GM10266 (cell line): Measurements from ENCODE around the gene SOX8.

Experiments used
- DNase-seq: peaks from one replicate; pipeline ENCODE4 v3.0.0; 2012; ENCODE audit errors: extremely low spot score
- TF ChIP-seq, protein P1 (sequence below): IDR thresholded peaks from 2 replicates; pipeline ENCODE4 v1.5.1; 2012; ENCODE audit warnings: mild to moderate bottlenecking, low read depth; ENCODE audit not compliant: control insufficient read depth, insufficient read depth; ENCODE audit errors: missing control alignments

SOX8 gene

GRCh38 chr16:970386-970765, 11.2 kb upstream of the SOX8 start:
- DNase-seq = no peak
- TF ChIP-seq, protein P1, sequence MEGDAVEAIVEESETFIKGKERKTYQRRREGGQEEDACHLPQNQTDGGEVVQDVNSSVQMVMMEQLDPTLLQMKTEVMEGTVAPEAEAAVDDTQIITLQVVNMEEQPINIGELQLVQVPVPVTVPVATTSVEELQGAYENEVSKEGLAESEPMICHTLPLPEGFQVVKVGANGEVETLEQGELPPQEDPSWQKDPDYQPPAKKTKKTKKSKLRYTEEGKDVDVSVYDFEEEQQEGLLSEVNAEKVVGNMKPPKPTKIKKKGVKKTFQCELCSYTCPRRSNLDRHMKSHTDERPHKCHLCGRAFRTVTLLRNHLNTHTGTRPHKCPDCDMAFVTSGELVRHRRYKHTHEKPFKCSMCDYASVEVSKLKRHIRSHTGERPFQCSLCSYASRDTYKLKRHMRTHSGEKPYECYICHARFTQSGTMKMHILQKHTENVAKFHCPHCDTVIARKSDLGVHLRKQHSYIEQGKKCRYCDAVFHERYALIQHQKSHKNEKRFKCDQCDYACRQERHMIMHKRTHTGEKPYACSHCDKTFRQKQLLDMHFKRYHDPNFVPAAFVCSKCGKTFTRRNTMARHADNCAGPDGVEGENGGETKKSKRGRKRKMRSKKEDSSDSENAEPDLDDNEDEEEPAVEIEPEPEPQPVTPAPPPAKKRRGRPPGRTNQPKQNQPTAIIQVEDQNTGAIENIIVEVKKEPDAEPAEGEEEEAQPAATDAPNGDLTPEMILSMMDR = no peak

- DNase-seq = peak; percentile 100
Measured at GRCh38 chr16:970766-971581, 10.6 kb upstream of the SOX8 start, which contains the start of gene LMF1. TSS of gene LMF1 (minus strand) at chr16:970984. CDS start at chr16:970980, 4 bp downstream.

DNA sequence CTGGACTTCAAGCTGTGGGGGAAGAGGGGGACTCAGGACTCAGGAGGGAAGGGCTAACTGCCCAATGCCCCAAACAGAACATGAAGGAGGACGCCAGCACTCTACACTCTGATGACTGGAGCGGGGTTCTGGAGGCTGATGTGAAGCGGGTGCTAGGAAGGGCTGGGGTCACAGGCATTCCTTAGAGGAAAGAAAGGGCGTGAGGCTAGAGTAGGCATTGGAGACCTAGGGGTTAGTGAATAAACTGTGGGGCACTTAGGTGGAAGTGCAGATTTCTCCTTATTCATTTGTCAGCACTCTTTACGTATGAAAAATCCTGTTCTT, 10.0 kb upstream of the SOX8 start:
- TF ChIP-seq, protein P1 = no peak

More at GRCh38 chr16:970766-971581, 10.6 kb upstream of the SOX8 start, which contains the start of gene LMF1:
- TF ChIP-seq, protein P1 = no peak

DNA sequence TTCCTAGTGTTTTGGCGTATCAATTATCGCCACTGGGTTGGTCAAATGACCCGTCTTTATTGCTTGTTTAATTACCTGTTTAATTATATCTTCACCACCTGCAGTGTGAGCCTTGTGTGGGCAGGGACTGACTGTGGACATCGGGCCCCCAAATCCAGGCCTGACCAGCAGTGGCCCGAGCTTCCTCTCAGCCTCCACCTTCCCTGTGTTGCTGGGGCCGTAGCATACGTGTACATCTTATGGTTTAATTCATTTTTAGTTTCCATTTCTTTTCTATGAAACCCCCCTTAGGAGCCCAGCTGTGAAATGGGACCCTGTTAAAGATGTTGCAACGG, 9.6 kb upstream of the SOX8 start:
- TF ChIP-seq, protein P1 = no peak
- no peak for DNase-seq

More for the DNA sequence above, 10.0 kb upstream of the SOX8 start:
- DNase-seq = no peak

- TF ChIP-seq, protein P1 = no peak
- no peak for DNase-seq
Measured at GRCh38 chr16:972316-973002, 9.1 kb upstream of the SOX8 start.

DNA sequence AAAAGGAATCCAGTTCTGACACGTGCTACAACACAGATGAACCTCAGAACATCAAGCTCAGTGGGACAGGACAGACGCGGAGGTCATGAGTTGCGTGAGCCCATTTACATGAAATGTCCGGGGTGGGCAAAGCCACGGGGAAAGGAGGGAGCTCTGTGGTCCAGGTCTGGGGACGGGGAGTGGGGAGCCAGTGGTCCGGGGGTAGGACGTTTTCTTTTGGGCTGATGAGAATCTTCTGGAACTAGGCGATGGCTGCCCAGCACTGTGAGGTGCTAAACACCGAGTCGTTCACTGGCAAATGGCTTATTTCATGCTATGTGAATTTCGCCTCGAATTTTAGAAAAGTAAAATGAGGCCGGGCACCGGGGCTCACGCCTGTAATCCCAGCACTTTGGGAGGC, 8.2 kb upstream of the SOX8 start:
- DNase-seq = no peak

GRCh38 chr16:974001-974601, 7.5 kb upstream of the SOX8 start:
- TF ChIP-seq, protein P1 = no peak
- DNase-seq = no peak

More for the DNA sequence above, 8.2 kb upstream of the SOX8 start:
- TF ChIP-seq, protein P1 = no peak
